Colonic mucosa (tissue), 4 donors: ENCODE results near the gene PRM3. TPM values are rescaled to one million over a fixed set of nuclear protein-coding genes. Genes with fewer than 3 reads are reported as not detected.
"Not testable (repeated sequence)": the region's sequence is repeated elsewhere in the genome, so short reads cannot be mapped to it uniquely, and the experiment has no call there.

ENCODE experiments used
- DNase-seq: peaks from one replicate; pipeline ENCODE4 v3.0.0-alpha.2; 2020
- H3K27ac ChIP-seq: fragments of 200-600 bp; one replicate; pipeline ENCODE4 v1.8.0; 2021
- H3K27me3 ChIP-seq: fragments of 200-600 bp; one replicate; pipeline ENCODE4 v1.8.0; 2021
- H3K36me3 ChIP-seq: fragments of 200-600 bp; one replicate; pipeline ENCODE4 v1.8.0; 2021
- H3K4me1 ChIP-seq: fragments of 200-600 bp; one replicate; pipeline ENCODE4 v1.8.0; 2021; ENCODE audit warnings: mild to moderate bottlenecking
- H3K4me3 ChIP-seq: fragments of 200-600 bp; one replicate; pipeline ENCODE4 v1.8.0; 2021
- H3K9ac ChIP-seq, 2 donors: one replicate each; pipeline ENCODE4 v1.7.0; 2013; ENCODE audit warnings: control low read depth in 2 of 2, low read depth in 2 of 2, low read length in 2 of 2
- H3K9me3 ChIP-seq: fragments of 200-600 bp; one replicate; pipeline ENCODE4 v1.8.0; 2021
- CTCF ChIP-seq: fragments of 200-600 bp; IDR thresholded peaks from one replicate; pipeline ENCODE4 v1.8.0; 2022; ENCODE audit warnings: antibody characterized with exemption, mild to moderate bottlenecking
- intact Hi-C: fragments of 100-400 bp; cut with DNase I; formaldehyde crosslinking; loops from one replicate; pipeline ENCODE4 v1.14.1; 2022
- total RNA-seq, 2 donors: library from RNA; stranded (reverse); fragmentation: NEBNext Ultra II Directional in 1 of 2; extraction: Animal tissue kit (Norgen Biotek cat#: 25700) in 1 of 2; gene quantifications; one replicate each; pipeline ENCODE4 v1.2.1, GENCODE V29; 2021
- donor health status: healthy.
- donor health status: DM: no; HTN: no; CAD: no.
- donor health status: DM: no; HTN: no; CAD: no.

The PRM3 gene
- total RNA-seq, 2 donors from 2014 or later, result not detected

- Histone ChIP-seq H3K4me3 (no peak overlapping the region), H3K27me3 (no peaks in the 10 kb centered on the region), H3K9ac (no peak overlapping the region), H3K4me1 (peaks cover 3% of the 10 kb centered on the region), H3K27ac (no peak overlapping the region), H3K9me3 (no peaks in the 10 kb centered on the region), H3K36me3 (no peaks in the 10 kb centered on the region)
- intact Hi-C loops, result no loop called here
- no peak for DNase-seq
- no peak for TF ChIP-seq CTCF
These were observed 28.4 kb upstream of the PRM3 start for GRCh38 chr16:11301645-11302501.

- Histone ChIP-seq H3K36me3 (no peaks in the 10 kb centered on the region), H3K27ac (no peak overlapping the region), H3K4me3 (no peak overlapping the region), H3K27me3 (no peaks in the 10 kb centered on the region), H3K9me3 (no peaks in the 10 kb centered on the region), H3K4me1 (peaks cover 7% of the 10 kb centered on the region), H3K9ac (no peak overlapping the region)
- TF ChIP-seq CTCF, result no peak
- intact Hi-C loops, result no loop called here
- no peak for DNase-seq
These were observed 27.1 kb upstream of the PRM3 start for GRCh38 chr16:11300560-11300892.

- no peaks in the 10 kb centered on the region for H3K36me3 ChIP-seq
- no peak overlapping the region for H3K9ac ChIP-seq
- TF ChIP-seq CTCF, result no peak
- H3K9me3 ChIP-seq, result no peaks in the 10 kb centered on the region
- no peak overlapping the region for H3K27ac ChIP-seq
- no peak for DNase-seq
- peaks cover 7% of the 10 kb centered on the region for H3K4me1 ChIP-seq
- intact Hi-C loops, result no loop called here
- H3K27me3 ChIP-seq, result no peaks in the 10 kb centered on the region
- no peak overlapping the region for H3K4me3 ChIP-seq
These were observed 26.6 kb upstream of the PRM3 start for GRCh38 chr16:11299865-11300559.

GRCh38 chr16:11298950-11299547 is 25.6 kb upstream of the PRM3 start:
- H3K9ac ChIP-seq, DNase-seq, H3K27ac ChIP-seq, H3K36me3 ChIP-seq, H3K9me3 ChIP-seq, H3K27me3 ChIP-seq, intact Hi-C loops, H3K4me1 ChIP-seq, H3K4me3 ChIP-seq: not testable (repeated sequence)

GRCh38 chr16:11298143-11298900 is 24.9 kb upstream of the PRM3 start:
- DNase-seq, result no peak
- intact Hi-C loops, result no loop called here
- H3K27ac ChIP-seq, result no peak overlapping the region
- H3K9me3 ChIP-seq, result no peaks in the 10 kb centered on the region
- TF ChIP-seq CTCF, result no peak
- no peaks in the 10 kb centered on the region for H3K36me3 ChIP-seq
- no peak overlapping the region for H3K4me3 ChIP-seq
- no peak overlapping the region for H3K9ac ChIP-seq
- peaks cover 7% of the 10 kb centered on the region for H3K4me1 ChIP-seq
- no peaks in the 10 kb centered on the region for H3K27me3 ChIP-seq
